Heart right ventricle (tissue), 16 donors: ENCODE results near the gene LRRC32. TPM values are rescaled to one million over a fixed set of nuclear protein-coding genes. Genes with fewer than 3 reads are reported as not detected.

Experiments used
- ATAC-seq, 8 donors: fragments of 200-7000 bp; cut with Tn5 transposase; one replicate each; pipeline ENCODE4 v1.9.1; 2020; ENCODE audit warnings: mild to moderate bottlenecking in 8 of 8, moderate library complexity in 8 of 8, moderate number of reproducible peaks in 1 of 8
- DNase-seq, 2 donors: peaks; one replicate each; pipeline ENCODE4 v3.0.0-alpha.2; 2020
- H3K27ac ChIP-seq, 10 donors: fragments of 200-600 bp; sonication (generic) in 2 of 10; one replicate each; pipeline versions ENCODE4 v1.5.0 to v1.8.0; 2020 to 2022; ENCODE audit warnings: mild to moderate bottlenecking in 3 of 10
- H3K27me3 ChIP-seq, 7 donors: fragments of 200-600 bp; one replicate each; pipeline ENCODE4 v1.8.0; 2021 to 2022; ENCODE audit warnings: mild to moderate bottlenecking in 2 of 7
- H3K36me3 ChIP-seq, 9 donors: fragments of 200-600 bp; sonication (generic) in 1 of 9; one replicate each; pipeline versions ENCODE4 v1.5.0 to v1.8.0; 2020 to 2022; ENCODE audit warnings: mild to moderate bottlenecking in 2 of 9
- H3K4me1 ChIP-seq, 9 donors: fragments of 200-600 bp; sonication (generic) in 1 of 9; one replicate each; pipeline versions ENCODE4 v1.5.0 to v1.8.0; 2020 to 2022; ENCODE audit warnings: mild to moderate bottlenecking in 4 of 9
- H3K4me3 ChIP-seq, 10 donors: fragments of 200-600 bp; sonication (generic) in 2 of 10; one replicate each; pipeline versions ENCODE4 v1.5.0 to v1.8.0; 2020 to 2022; ENCODE audit warnings: mild to moderate bottlenecking in 7 of 10, moderate library complexity in 2 of 10
- H3K9me3 ChIP-seq, 11 donors: fragments of 200-600 bp in 10 of 11; sonication (generic) in 2 of 11; one replicate each; pipeline versions ENCODE4 v1.5.0 to v1.8.0; 2013 to 2022; ENCODE audit warnings: mild to moderate bottlenecking in 2 of 11, control low read depth in 1 of 11, moderate library complexity in 1 of 11
- CTCF ChIP-seq, 9 donors: fragments of 200-600 bp; sonication (generic) in 2 of 9; IDR thresholded peaks; one replicate each; pipeline versions ENCODE4 v1.5.0 to v1.8.0; 2021 to 2022; ENCODE audit warnings: antibody characterized with exemption in 9 of 9, mild to moderate bottlenecking in 5 of 9, moderate library complexity in 1 of 9
- WGBS, 2 donors: extraction: QIAGEN DNeasy Blood & Tissue Kit; methylation state at CpG; one replicate each; pipeline ENCODE4 v1.1.7; 2013; ENCODE audit warnings: inconsistent platforms in 1 of 2; 5-methylcytosine and 5-hydroxymethylcytosine counted together
- intact Hi-C, 10 donors: fragments of 100-400 bp; cut with DNase I; formaldehyde crosslinking; loops; one replicate each; pipeline versions ENCODE4 v1.11.1 to v1.14.2; 2022
- long read RNA-seq, 3 donors: library from polyadenylated mRNA; unstranded; transcript quantifications; one replicate each; pipeline ENCODE4 v2.0.0, GENCODE V29; 2020 to 2021
- polyA plus RNA-seq, 2 donors: library from polyadenylated mRNA; stranded (reverse); fragments of 200-250 nt; gene quantifications; one replicate each; pipeline ENCODE4 v1.2.3, GENCODE V29; 2013
- total RNA-seq, 10 donors: library from RNA; stranded (reverse); fragmentation: NEBNext Ultra II Directional in 3 of 10; extraction: Animal tissue kit (Norgen Biotek cat#: 25700) in 3 of 10; gene quantifications; one replicate each; pipeline versions ENCODE4 v1.2.1 to v1.2.4, GENCODE V29; 2021 to 2023
- donor health status: Arrhythmogenic right ventricular cardiomyopathy.
- donor health status: ischemic (EF 13 %, LVEDD 7.1; RV severe dilation, severe dysfunction).
- donor health status: healthy with polysubstance abuse.
- donor health status: DM: no; HTN: yes; CAD: no.
- donor health status: DM: no; HTN: no; CAD: no.
- donor health status: ischemic (EF 25% LVEDD 6.9; RV normal size, moderate dysfunction).
- donor health status: ischemic (EF 25% LVEDD 5.7; RV mildly dilated, moderate dysfunction).
- donor health status: healthy.
- donor health status: DM: yes; HTN: yes; CAD: no.
- donor health status: Ischemic cardiomyopathy.
- donor health status: ischemic (EF 35%, LVEDD 5.7; RV mildly dilated, moderate dysfunction).
- donor health status: nonischemic (EF 11% LVEDD 7.7; RV severe dilation, severe dysfunction).
- donor health status: DM: yes; HTN: yes; CAD: no.
- donor health status: PGD.
- donor health status: ischemic (EF 29% LVEDD 5.4; RV normal size, mild dysfunction).
- donor health status: nonischemic (EF 23%, LVEDD 6.1; RV moderate dilation, normal function).

The LRRC32 gene
- total RNA-seq (10 to 100 TPM; 16.7 to 61.3 (median 31.5) TPM), polyA plus RNA-seq (100 to 1,000 TPM in 1 of 2 donors, 10 to 100 TPM in 1; 62.4 to 215 TPM)
- long read RNA-seq, donor 1, full-length matches to known transcripts, result 6 of 25 reads
- long read RNA-seq, donor 1, partial matches to known transcripts, result 4 of 25 reads
- long read RNA-seq, donor 1, other reads (novel, unspliced or antisense), result 15 of 25 reads
- long read RNA-seq, donor 2, full-length matches to known transcripts, result 8 of 26 reads
- long read RNA-seq, donor 2, partial matches to known transcripts, result 4 of 26 reads
- long read RNA-seq, donor 2, other reads (novel, unspliced or antisense), result 14 of 26 reads
- long read RNA-seq, donor 3, full-length matches to known transcripts, result 21 of 49 reads
- long read RNA-seq, donor 3, partial matches to known transcripts, result 6 of 49 reads
- long read RNA-seq, donor 3, other reads (novel, unspliced or antisense), result 22 of 49 reads

GRCh38 chr11:76670485-76671236, at the start of gene LRRC32:
TSS of gene LRRC32 (minus strand) at chr11:76670747. CDS start at chr11:76665954, 4,793 bp downstream.
- intact Hi-C loops, result loop anchor here in 5 of 10 donors (1.0 to 5.0 kb wide), 4 partner anchors 58 to 92 kb away; no protein-coding TSS in a partner anchor
- peak; percentile 54 to 78 (median 70) for ATAC-seq
- H3K27ac ChIP-seq, result peak within 1 kb of the TSS; percentile 83 to 96 (median 90)
- no peaks in the 10 kb centered on the region for H3K9me3 ChIP-seq
- peaks cover 18 to 80% (median 55%) of the 10 kb centered on the region in 9 donors for H3K4me1 ChIP-seq
- H3K4me3 ChIP-seq, result peak within 1 kb of the TSS; percentile 47 to 87 (median 74)
- WGBS, 2 donors, result 1 to 2% methylated on average over 72 to 82 of the region's 82 CpGs
- peaks cover 0 to 4% (median 0%) of the 10 kb centered on the region in 9 donors for H3K36me3 ChIP-seq
- peaks cover 0 to 36% (median 0%) of the 10 kb centered on the region in 7 donors for H3K27me3 ChIP-seq
- peak in 4 of 9 donors; percentile 7 to 25 (median 8) for TF ChIP-seq CTCF (IDR thresholded peaks at IDR 0.05)
- peak; percentile 79 to 84 for DNase-seq

GRCh38 chr11:76719686-76720085, 49.1 kb upstream of the LRRC32 start:
- WGBS, 2 donors, result 97% methylated on average over 9 of the region's 9 CpGs
- Histone ChIP-seq H3K4me1 (peaks cover 0 to 12% (median 7%) of the 10 kb centered on the region in 9 donors), H3K9me3 (no peaks in the 10 kb centered on the region), H3K36me3 (no peaks in the 10 kb centered on the region), H3K27ac (no peak overlapping the region), H3K27me3 (peaks cover 0 to 16% (median 5%) of the 10 kb centered on the region in 7 donors), H3K4me3 (no peak overlapping the region)
- ATAC-seq, result no peak
- no peak for TF ChIP-seq CTCF (IDR thresholded peaks at IDR 0.05)
- intact Hi-C loops, result loop anchor here in 2 of 10 donors (5.0 to 10.0 kb wide), 2 partner anchors 198 to 365 kb away; no protein-coding TSS in a partner anchor
- DNase-seq, result no peak

GRCh38 chr11:76719281-76719680, 48.7 kb upstream of the LRRC32 start:
- ATAC-seq (no peak), DNase-seq (no peak)
- TF ChIP-seq CTCF (IDR thresholded peaks at IDR 0.05), result no peak
- Histone ChIP-seq H3K4me1 (peaks cover 0 to 12% (median 7%) of the 10 kb centered on the region in 9 donors), H3K27me3 (peaks cover 0 to 13% (median 2%) of the 10 kb centered on the region in 7 donors), H3K9me3 (no peaks in the 10 kb centered on the region), H3K36me3 (no peaks in the 10 kb centered on the region), H3K27ac (no peak overlapping the region), H3K4me3 (no peak overlapping the region)
- 84 to 91% methylated on average over 19 of the region's 19 CpGs for WGBS, 2 donors
- intact Hi-C loops, result no loop called here

- Histone ChIP-seq H3K4me3 (no peak overlapping the region), H3K27ac (no peak overlapping the region), H3K4me1 (peaks cover 0 to 12% (median 7%) of the 10 kb centered on the region in 9 donors), H3K27me3 (peaks cover 0 to 10% (median 0%) of the 10 kb centered on the region in 7 donors), H3K9me3 (no peaks in the 10 kb centered on the region), H3K36me3 (no peaks in the 10 kb centered on the region)
- ATAC-seq (no peak), DNase-seq (no peak)
- WGBS, 2 donors, result 85 to 87% methylated on average over 5 of the region's 5 CpGs
- intact Hi-C loops, result no loop called here
- TF ChIP-seq CTCF (IDR thresholded peaks at IDR 0.05), result no peak
Observed at GRCh38 chr11:76717816-76718215, 47.3 kb upstream of the LRRC32 start.
